Measurements from ENCODE around the gene RFX2.
"Not testable (repeated sequence)": the region's sequence is repeated elsewhere in the genome, so short reads cannot be mapped to it uniquely, and the experiment has no call there.

The RFX2 gene

GRCh38 chr19:6014551-6015135 is 95.7 kb downstream of the RFX2 start:
- H3K36me3 ChIP-seq (ENCODE audit: insufficient read depth, low read length), result peaks cover 59% of the 10 kb centered on the region
- no peaks in the 10 kb centered on the region for H3K4me1 ChIP-seq (ENCODE audit: insufficient read depth, low read length)
- H3K9me3 ChIP-seq (ENCODE audit: low read length), result no peaks in the 10 kb centered on the region
- H3K27ac ChIP-seq (ENCODE audit: low read depth, low read length), result no peak overlapping the region
- no peaks in the 10 kb centered on the region for H3K27me3 ChIP-seq (ENCODE audit: control insufficient read depth in 1 of 2, insufficient read depth in 2 of 2, low read length in 2 of 2)
- no peak overlapping the region for H3K9ac ChIP-seq (ENCODE audit: low read length)
- H3K4me3 ChIP-seq (ENCODE audit: low read depth in 1 of 2, low read length in 2 of 2), result no peak overlapping the region

GRCh38 chr19:6012426-6013170 is 97.7 kb downstream of the RFX2 start:
- Histone ChIP-seq H3K9ac (ENCODE audit: low read length) (no peak overlapping the region), H3K36me3 (ENCODE audit: insufficient read depth, low read length) (peaks cover 51% of the 10 kb centered on the region), H3K27ac (ENCODE audit: low read depth, low read length) (no peak overlapping the region), H3K4me3 (ENCODE audit: low read depth in 1 of 2, low read length in 2 of 2) (no peak overlapping the region), H3K9me3 (ENCODE audit: low read length) (no peaks in the 10 kb centered on the region), H3K4me1 (ENCODE audit: insufficient read depth, low read length) (no peaks in the 10 kb centered on the region), H3K27me3 (ENCODE audit: control insufficient read depth in 1 of 2, insufficient read depth in 2 of 2, low read length in 2 of 2) (no peaks in the 10 kb centered on the region)

- Histone ChIP-seq H3K9ac (ENCODE audit: low read length) (no peak overlapping the region), H3K4me1 (ENCODE audit: insufficient read depth, low read length) (no peaks in the 10 kb centered on the region), H3K36me3 (ENCODE audit: insufficient read depth, low read length) (peaks cover 57% of the 10 kb centered on the region)
Observed at GRCh38 chr19:6011794-6012193, 98.5 kb downstream of the RFX2 start.

GRCh38 chr19:6011206-6011605 is 99.1 kb downstream of the RFX2 start:
- H3K9me3 ChIP-seq (ENCODE audit: low read length), result no peaks in the 10 kb centered on the region
- H3K4me3 ChIP-seq (ENCODE audit: low read depth in 1 of 2, low read length in 2 of 2), result no peak overlapping the region
- H3K27ac ChIP-seq (ENCODE audit: low read depth, low read length), result no peak overlapping the region
- H3K36me3 ChIP-seq (ENCODE audit: insufficient read depth, low read length), result peaks cover 62% of the 10 kb centered on the region
- H3K4me1 ChIP-seq (ENCODE audit: insufficient read depth, low read length), result no peaks in the 10 kb centered on the region
- H3K27me3 ChIP-seq (ENCODE audit: control insufficient read depth in 1 of 2, insufficient read depth in 2 of 2, low read length in 2 of 2), result no peaks in the 10 kb centered on the region
- H3K9ac ChIP-seq (ENCODE audit: low read length), result no peak overlapping the region

More at GRCh38 chr19:6011794-6012193, 98.5 kb downstream of the RFX2 start:
- no peaks in the 10 kb centered on the region for H3K27me3 ChIP-seq (ENCODE audit: control insufficient read depth in 1 of 2, insufficient read depth in 2 of 2, low read length in 2 of 2)
- H3K4me3 ChIP-seq (ENCODE audit: low read depth in 1 of 2, low read length in 2 of 2), result no peak overlapping the region
- H3K27ac ChIP-seq (ENCODE audit: low read depth, low read length), result no peak overlapping the region
- H3K9me3 ChIP-seq (ENCODE audit: low read length), result no peaks in the 10 kb centered on the region

GRCh38 chr19:6010107-6010506 is 100.2 kb downstream of the RFX2 start:
- H3K36me3 ChIP-seq (ENCODE audit: insufficient read depth, low read length), result peaks cover 64% of the 10 kb centered on the region

GRCh38 chr19:6007866-6008265 is 102.4 kb downstream of the RFX2 start:
- Histone ChIP-seq H3K36me3 (ENCODE audit: insufficient read depth, low read length) (peaks cover 68% of the 10 kb centered on the region), H3K4me3 (ENCODE audit: low read depth in 1 of 2, low read length in 2 of 2) (no peak overlapping the region), H3K4me1 (ENCODE audit: insufficient read depth, low read length) (no peaks in the 10 kb centered on the region), H3K27me3 (ENCODE audit: control insufficient read depth in 1 of 2, insufficient read depth in 2 of 2, low read length in 2 of 2) (no peaks in the 10 kb centered on the region), H3K9me3 (ENCODE audit: low read length) (no peaks in the 10 kb centered on the region), H3K9ac (ENCODE audit: low read length) (no peak overlapping the region), H3K27ac (ENCODE audit: low read depth, low read length) (no peak overlapping the region)

More at GRCh38 chr19:6010107-6010506, 100.2 kb downstream of the RFX2 start:
- Histone ChIP-seq H3K4me1 (ENCODE audit: insufficient read depth, low read length) (no peaks in the 10 kb centered on the region), H3K27me3 (ENCODE audit: control insufficient read depth in 1 of 2, insufficient read depth in 2 of 2, low read length in 2 of 2) (no peaks in the 10 kb centered on the region), H3K4me3 (ENCODE audit: low read depth in 1 of 2, low read length in 2 of 2) (no peak overlapping the region), H3K27ac (ENCODE audit: low read depth, low read length) (no peak overlapping the region), H3K9ac (ENCODE audit: low read length) (no peak overlapping the region), H3K9me3 (ENCODE audit: low read length) (no peaks in the 10 kb centered on the region)

- H3K36me3 ChIP-seq (ENCODE audit: insufficient read depth, low read length), result peaks cover 69% of the 10 kb centered on the region
- no peaks in the 10 kb centered on the region for H3K4me1 ChIP-seq (ENCODE audit: insufficient read depth, low read length)
- no peak overlapping the region for H3K27ac ChIP-seq (ENCODE audit: low read depth, low read length)
- H3K9ac ChIP-seq (ENCODE audit: low read length), result no peak overlapping the region
- H3K9me3 ChIP-seq (ENCODE audit: low read length), result no peaks in the 10 kb centered on the region
- no peaks in the 10 kb centered on the region for H3K27me3 ChIP-seq (ENCODE audit: control insufficient read depth in 1 of 2, insufficient read depth in 2 of 2, low read length in 2 of 2)
- H3K4me3 ChIP-seq (ENCODE audit: low read depth in 1 of 2, low read length in 2 of 2), result no peak overlapping the region
Observed at GRCh38 chr19:6006896-6007295, 103.4 kb downstream of the RFX2 start.

GRCh38 chr19:6006070-6006446 is 104.2 kb downstream of the RFX2 start:
- not testable (repeated sequence) for H3K27me3 ChIP-seq (ENCODE audit: control insufficient read depth in 1 of 2, insufficient read depth in 2 of 2, low read length in 2 of 2); H3K27ac ChIP-seq (ENCODE audit: low read depth, low read length); H3K4me1 ChIP-seq (ENCODE audit: insufficient read depth, low read length); H3K9ac ChIP-seq (ENCODE audit: low read length); H3K9me3 ChIP-seq (ENCODE audit: low read length); H3K4me3 ChIP-seq (ENCODE audit: low read depth in 1 of 2, low read length in 2 of 2)
- H3K36me3 ChIP-seq (ENCODE audit: insufficient read depth, low read length), result peaks cover 71% of the 10 kb centered on the region

GRCh38 chr19:6005321-6006069 is 104.8 kb downstream of the RFX2 start:
- no peak overlapping the region for H3K9ac ChIP-seq (ENCODE audit: low read length)
- no peaks in the 10 kb centered on the region for H3K4me1 ChIP-seq (ENCODE audit: insufficient read depth, low read length)
- H3K27ac ChIP-seq (ENCODE audit: low read depth, low read length), result no peak overlapping the region
- H3K27me3 ChIP-seq (ENCODE audit: control insufficient read depth in 1 of 2, insufficient read depth in 2 of 2, low read length in 2 of 2), result no peaks in the 10 kb centered on the region
- H3K4me3 ChIP-seq (ENCODE audit: low read depth in 1 of 2, low read length in 2 of 2), result no peak overlapping the region
- no peaks in the 10 kb centered on the region for H3K9me3 ChIP-seq (ENCODE audit: low read length)
- peaks cover 74% of the 10 kb centered on the region for H3K36me3 ChIP-seq (ENCODE audit: insufficient read depth, low read length)

GRCh38 chr19:6003976-6004375 is 106.3 kb downstream of the RFX2 start:
- Histone ChIP-seq H3K9me3 (ENCODE audit: low read length) (no peaks in the 10 kb centered on the region), H3K36me3 (ENCODE audit: insufficient read depth, low read length) (peaks cover 80% of the 10 kb centered on the region), H3K27me3 (ENCODE audit: control insufficient read depth in 1 of 2, insufficient read depth in 2 of 2, low read length in 2 of 2) (no peaks in the 10 kb centered on the region), H3K4me3 (ENCODE audit: low read depth in 1 of 2, low read length in 2 of 2) (no peak overlapping the region), H3K4me1 (ENCODE audit: insufficient read depth, low read length) (no peaks in the 10 kb centered on the region), H3K27ac (ENCODE audit: low read depth, low read length) (no peak overlapping the region), H3K9ac (ENCODE audit: low read length) (no peak overlapping the region)

GRCh38 chr19:6002591-6002990 is 107.7 kb downstream of the RFX2 start:
- Histone ChIP-seq H3K36me3 (ENCODE audit: insufficient read depth, low read length) (peaks cover 86% of the 10 kb centered on the region), H3K9ac (ENCODE audit: low read length) (no peak overlapping the region), H3K9me3 (ENCODE audit: low read length) (no peaks in the 10 kb centered on the region), H3K27ac (ENCODE audit: low read depth, low read length) (no peak overlapping the region), H3K4me3 (ENCODE audit: low read depth in 1 of 2, low read length in 2 of 2) (no peak overlapping the region), H3K27me3 (ENCODE audit: control insufficient read depth in 1 of 2, insufficient read depth in 2 of 2, low read length in 2 of 2) (no peaks in the 10 kb centered on the region), H3K4me1 (ENCODE audit: insufficient read depth, low read length) (no peaks in the 10 kb centered on the region)

All from muscle layer of colon (tissue), 2 donors.